Right lobe of liver (tissue), 4 donors: Measurements from ENCODE around the gene FOXM1.

Source experiments
- POLR2A ChIP-seq: fragments of 450-650 bp; IDR thresholded peaks from one replicate; pipeline ENCODE4 v1.6.1; 2017; ENCODE audit warnings: antibody characterized with exemption, mild to moderate bottlenecking
- TF ChIP-seq, protein P1 (sequence below), 4 donors: fragments of 200-600 bp in 3 of 4; fragments of 450-650 bp in 1 of 4; IDR thresholded peaks; one replicate each; pipeline versions ENCODE4 v1.5.1 to v1.8.0; 2016 to 2022; ENCODE audit warnings: antibody characterized with exemption in 4 of 4, mild to moderate bottlenecking in 2 of 4
- donor health status: DM: no; HTN: no; CAD: no.
- donor health status: DM: no; HTN: no; CAD: no.
- donor health status: DM: no; HTN: yes; CAD: no.

GRCh38 chr12:2886768-2887450 lies 9.9 kb upstream of the FOXM1 start:
- TF ChIP-seq, protein P1, sequence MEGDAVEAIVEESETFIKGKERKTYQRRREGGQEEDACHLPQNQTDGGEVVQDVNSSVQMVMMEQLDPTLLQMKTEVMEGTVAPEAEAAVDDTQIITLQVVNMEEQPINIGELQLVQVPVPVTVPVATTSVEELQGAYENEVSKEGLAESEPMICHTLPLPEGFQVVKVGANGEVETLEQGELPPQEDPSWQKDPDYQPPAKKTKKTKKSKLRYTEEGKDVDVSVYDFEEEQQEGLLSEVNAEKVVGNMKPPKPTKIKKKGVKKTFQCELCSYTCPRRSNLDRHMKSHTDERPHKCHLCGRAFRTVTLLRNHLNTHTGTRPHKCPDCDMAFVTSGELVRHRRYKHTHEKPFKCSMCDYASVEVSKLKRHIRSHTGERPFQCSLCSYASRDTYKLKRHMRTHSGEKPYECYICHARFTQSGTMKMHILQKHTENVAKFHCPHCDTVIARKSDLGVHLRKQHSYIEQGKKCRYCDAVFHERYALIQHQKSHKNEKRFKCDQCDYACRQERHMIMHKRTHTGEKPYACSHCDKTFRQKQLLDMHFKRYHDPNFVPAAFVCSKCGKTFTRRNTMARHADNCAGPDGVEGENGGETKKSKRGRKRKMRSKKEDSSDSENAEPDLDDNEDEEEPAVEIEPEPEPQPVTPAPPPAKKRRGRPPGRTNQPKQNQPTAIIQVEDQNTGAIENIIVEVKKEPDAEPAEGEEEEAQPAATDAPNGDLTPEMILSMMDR (IDR thresholded peaks at IDR 0.05): no peak
- no peak for TF ChIP-seq POLR2A
